HG03135 (cell line): Measurements from ENCODE around the gene STAG1.
A peak's percentile ranks its signal among the peaks of the same experiment; 100 is the strongest.
"Not testable (repeated sequence)": the region's sequence is repeated elsewhere in the genome, so short reads cannot be mapped to it uniquely, and the experiment has no call there.

Source experiments
- ATAC-seq: cut with Tn5 transposase; IDR thresholded peaks from one replicate; pipeline ENCODE4 v1.9.1; 2021; ENCODE audit warnings: mild to moderate bottlenecking, moderate library complexity; ENCODE audit not compliant: unreplicated experiment

The STAG1 gene

GRCh38 chr3:136752172-136752421 is at the start of gene STAG1:
Gene STAG1 (minus strand): TSS chr3:136752378. CDS start chr3:136630898, 121,480 bp downstream.
- no peak for ATAC-seq

GRCh38 chr3:136801146-136801545 is 49.0 kb upstream of the STAG1 start:
- not testable (repeated sequence) for ATAC-seq

GRCh38 chr3:136792556-136793330 is 40.6 kb upstream of the STAG1 start:
- no peak for ATAC-seq

GRCh38 chr3:136790786-136791185 is 38.6 kb upstream of the STAG1 start:
- no peak for ATAC-seq

GRCh38 chr3:136789976-136790375 is 37.8 kb upstream of the STAG1 start:
- no peak for ATAC-seq

GRCh38 chr3:136788154-136788553 is 36.0 kb upstream of the STAG1 start:
- ATAC-seq, result no peak

- ATAC-seq, result peak; percentile 69
These were observed 35.2 kb upstream of the STAG1 start for GRCh38 chr3:136787349-136787748.

GRCh38 chr3:136783708-136784191 is 31.6 kb upstream of the STAG1 start:
- no peak for ATAC-seq

GRCh38 chr3:136780741-136781140 is 28.6 kb upstream of the STAG1 start:
- no peak for ATAC-seq

GRCh38 chr3:136778865-136779264 is 26.7 kb upstream of the STAG1 start:
- no peak for ATAC-seq

GRCh38 chr3:136772709-136773108 is 20.5 kb upstream of the STAG1 start:
- no peak for ATAC-seq

GRCh38 chr3:136758160-136759102 is 6.3 kb upstream of the STAG1 start:
- ATAC-seq, result not testable (repeated sequence)

GRCh38 chr3:136755192-136755591 is 3.0 kb upstream of the STAG1 start:
- ATAC-seq, result no peak

- no peak for ATAC-seq
These were observed 1.3 kb upstream of the STAG1 start for GRCh38 chr3:136753326-136753939.

GRCh38 chr3:136752422-136753325 is 496 bp upstream of the STAG1 start:
- peak; percentile 83 for ATAC-seq

GRCh38 chr3:136751316-136752171 is 634 bp downstream of the STAG1 start:
- ATAC-seq, result peak; percentile 18

- no peak for ATAC-seq
These were observed 1.3 kb downstream of the STAG1 start for GRCh38 chr3:136750897-136751315.

- no peak for ATAC-seq
These were observed 1.8 kb downstream of the STAG1 start for GRCh38 chr3:136750209-136750896.

- ATAC-seq, result not testable (repeated sequence)
These were observed 2.6 kb downstream of the STAG1 start for GRCh38 chr3:136749602-136750001.
